Middle frontal gyrus (tissue), 1 donor: ENCODE data around the gene PDK3.

ENCODE experiments used
- DNase-seq: peaks from one replicate; pipeline ENCODE4 v3.0.0-alpha.2; 2015; ENCODE audit warnings: low spot score; ENCODE audit errors: extremely low spot score

PDK3 gene

DNA sequence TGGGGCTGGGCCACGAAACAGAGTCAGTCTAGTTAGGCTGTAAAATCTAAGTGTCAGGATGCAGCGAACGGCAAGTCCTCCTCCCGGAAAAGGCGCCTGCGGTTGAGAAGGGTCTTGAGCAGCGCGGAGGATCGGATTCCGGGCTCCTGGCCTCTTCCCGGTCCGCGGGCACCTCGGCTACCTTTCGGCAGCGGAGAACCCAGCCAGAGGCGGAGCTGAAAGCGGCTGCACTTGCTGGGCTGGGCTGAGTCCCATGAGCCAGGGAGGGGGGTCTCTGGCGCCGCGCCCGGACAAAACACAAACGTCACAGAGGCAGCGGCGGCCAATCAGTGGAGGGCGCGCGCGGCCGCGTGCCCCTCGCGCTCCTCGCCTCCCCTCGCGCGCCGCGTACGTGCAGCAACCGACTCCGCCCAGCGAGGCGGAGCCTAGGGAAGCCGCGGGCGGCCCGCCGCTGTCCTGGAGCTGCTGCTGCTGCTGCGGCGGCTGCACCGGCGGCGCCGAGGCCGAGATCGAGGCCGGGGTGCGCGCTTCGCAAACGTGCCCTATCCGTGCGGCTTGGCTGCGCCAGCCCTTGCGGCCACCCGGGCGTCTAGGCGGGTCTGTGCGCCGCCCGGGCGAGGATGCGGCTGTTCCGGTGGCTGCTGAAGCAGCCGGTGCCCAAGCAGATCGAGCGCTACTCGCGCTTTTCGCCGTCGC, at the start of gene PDK3:
PDK3 (plus strand) TSS at position 451 of the 696 bp plus-strand sequence; CDS start at position 621, 170 bp downstream.
- peak; percentile 73 for DNase-seq

DNA sequence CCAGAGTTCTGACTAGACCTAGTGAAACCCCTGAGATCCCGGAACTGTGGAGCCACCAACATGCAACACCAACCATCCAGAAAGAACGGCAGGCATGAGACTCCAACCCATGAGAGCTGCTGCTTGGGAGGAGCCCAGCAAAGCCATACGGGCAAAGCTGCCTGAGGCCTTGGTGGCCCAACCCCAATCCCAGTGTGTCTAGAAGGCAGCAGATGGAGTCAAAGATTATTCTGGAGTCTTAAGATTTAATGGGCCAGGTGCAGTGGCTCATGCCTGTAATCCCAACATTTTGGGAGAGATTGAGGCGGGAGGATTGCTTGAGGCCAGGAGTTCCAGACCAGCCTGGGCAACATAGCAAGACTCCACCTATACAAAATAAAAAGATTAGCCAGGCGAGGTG, 49.2 kb upstream of the PDK3 start:
- DNase-seq: no peak

GRCh38 chrX:24423960-24424359, 41.1 kb upstream of the PDK3 start:
- no peak for DNase-seq

DNA sequence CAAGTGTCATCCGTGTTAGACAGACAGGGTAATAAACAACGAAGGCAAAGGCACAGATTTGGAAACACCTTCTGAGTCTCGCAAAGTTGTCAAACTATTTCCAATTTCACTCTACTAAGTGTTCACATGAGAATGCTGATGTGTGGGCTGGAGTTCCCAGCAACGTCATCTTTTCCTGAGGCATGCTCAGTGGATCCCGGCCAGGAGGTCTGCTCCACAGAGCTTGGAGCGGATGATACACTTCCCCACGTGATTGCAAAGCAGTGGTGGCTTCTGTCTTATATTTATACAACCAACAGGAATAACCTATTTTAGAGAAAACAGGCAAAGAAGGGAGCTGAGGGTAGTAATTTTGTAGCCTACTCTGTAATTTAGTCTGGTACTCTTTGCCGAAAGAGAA, 40.1 kb upstream of the PDK3 start:
- DNase-seq: no peak

GRCh38 chrX:24425806-24426205, 39.3 kb upstream of the PDK3 start:
- DNase-seq: no peak

GRCh38 chrX:24426340-24426913, 38.7 kb upstream of the PDK3 start:
- DNase-seq: no peak

DNA sequence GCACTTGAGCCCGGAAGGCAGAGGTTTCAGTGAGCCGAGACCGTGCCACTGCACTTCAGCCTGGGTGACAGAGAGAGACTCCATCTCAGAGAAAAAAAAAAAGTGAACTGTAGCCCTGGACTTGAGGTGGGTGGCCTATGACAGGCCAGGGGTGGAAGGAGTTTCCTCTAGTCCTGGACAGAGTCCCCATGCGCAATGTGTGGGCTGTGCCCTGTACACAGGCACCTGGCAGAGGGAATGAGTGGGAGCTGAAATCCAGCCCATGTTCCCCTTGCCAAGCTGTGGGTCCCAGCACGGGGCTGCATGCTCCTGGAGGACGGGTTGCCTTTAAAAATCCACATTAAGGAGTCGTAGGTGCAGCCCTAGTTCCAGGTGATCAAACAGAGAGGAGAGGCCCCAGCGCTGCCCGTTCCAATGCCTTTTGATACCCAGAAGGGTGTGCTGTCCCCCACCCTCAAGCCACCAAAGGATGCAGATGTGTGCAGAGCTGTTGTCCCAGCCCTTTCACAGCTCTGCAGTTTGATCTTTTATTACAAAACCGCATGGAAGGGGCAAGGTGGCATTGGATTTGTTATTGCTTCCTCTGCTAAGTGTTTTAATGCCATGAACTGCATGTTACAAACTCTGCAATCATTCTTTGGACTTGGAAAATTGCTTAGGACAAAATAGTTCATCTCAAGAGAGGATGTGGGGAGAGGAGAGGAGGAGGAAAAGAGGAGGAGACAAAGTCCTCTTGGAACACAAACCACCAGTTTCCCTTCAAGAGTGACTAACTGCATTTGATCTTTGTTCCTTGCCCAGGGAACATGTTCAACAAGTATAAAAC, 38.0 kb upstream of the PDK3 start:
- DNase-seq: no peak

DNA sequence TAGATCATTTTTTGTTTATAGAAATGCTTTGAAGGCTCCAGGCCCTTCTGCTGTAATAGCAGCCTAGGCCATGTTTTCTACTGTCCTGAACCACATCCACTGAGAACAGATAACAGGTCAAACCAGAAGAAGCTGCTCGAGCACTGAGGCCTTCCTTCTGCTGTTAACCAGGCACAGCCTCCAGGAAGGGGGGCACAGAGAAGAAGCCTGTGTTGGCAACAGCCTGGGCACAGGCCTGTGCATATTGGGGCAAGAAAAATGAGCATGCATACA, 37.4 kb upstream of the PDK3 start:
- no peak for DNase-seq

DNA sequence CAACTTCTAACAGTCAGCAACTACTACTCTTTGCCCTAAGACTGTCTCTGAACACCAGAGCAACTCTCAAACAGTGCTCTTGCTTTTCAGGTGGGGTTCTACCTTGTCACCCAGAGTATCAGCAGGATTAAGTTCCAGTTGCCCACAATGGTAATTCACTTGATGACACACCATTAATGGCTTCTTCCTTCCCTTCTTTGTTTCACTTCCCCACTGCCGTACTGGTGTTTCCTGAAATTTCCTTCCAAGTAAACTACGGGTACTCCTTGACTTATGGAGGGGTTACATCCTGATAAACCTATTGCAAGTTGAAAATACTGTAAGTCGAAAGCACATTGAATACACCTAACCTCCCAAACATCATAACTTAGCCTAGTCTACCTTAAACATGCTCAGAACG, 36.6 kb upstream of the PDK3 start:
- DNase-seq: no peak

DNA sequence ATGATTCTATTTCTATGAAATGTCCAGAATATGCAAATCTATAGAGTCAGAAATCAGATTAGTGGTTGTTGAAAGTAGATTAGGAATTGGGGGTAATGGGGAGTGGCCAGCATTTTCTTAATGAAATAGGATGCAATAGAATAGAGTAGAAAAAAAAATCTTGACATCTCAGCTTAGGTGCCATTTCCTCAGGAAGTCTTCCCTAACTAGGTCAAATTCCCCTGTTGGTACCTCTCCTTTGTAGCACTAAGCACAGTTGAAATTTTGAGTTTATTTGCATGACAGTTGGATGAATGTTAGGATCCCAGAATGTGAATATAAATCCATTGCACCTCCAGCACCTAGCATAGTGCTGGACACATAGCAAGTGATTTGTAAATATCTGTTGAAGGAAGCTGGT, 30.0 kb upstream of the PDK3 start:
- DNase-seq: no peak

GRCh38 chrX:24443918-24444317, 21.2 kb upstream of the PDK3 start:
- DNase-seq: no peak

GRCh38 chrX:24444645-24445044, 20.4 kb upstream of the PDK3 start:
- DNase-seq: no peak

DNA sequence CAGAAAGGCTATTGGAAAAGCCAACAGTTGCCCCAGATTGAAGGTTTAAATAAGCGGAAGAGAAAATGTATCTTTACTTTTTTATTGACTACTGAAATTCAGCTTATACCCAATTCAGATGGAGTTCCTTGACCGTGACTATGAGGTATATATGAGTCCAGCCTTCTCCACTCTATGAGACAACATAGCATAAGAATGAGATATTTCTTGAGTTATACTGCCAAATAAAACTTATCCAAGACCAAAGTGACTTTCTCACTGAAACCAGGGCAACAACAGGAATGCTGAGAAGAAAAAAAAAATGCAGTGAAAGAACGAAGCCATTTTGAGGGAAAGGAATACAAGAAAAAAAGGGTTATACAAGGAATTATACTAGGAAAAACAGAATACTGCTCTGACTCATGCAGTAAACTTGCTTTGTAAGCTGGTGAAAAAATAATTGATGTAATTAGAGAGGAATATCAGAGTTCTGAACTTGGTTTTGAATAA, 16.3 kb upstream of the PDK3 start:
- DNase-seq: no peak

- DNase-seq: no peak
Measured at GRCh38 chrX:24463077-24463476, 2.0 kb upstream of the PDK3 start.

GRCh38 chrX:24464498-24464835, 619 bp upstream of the PDK3 start:
- DNase-seq: no peak

GRCh38 chrX:24465532-24465865, 413 bp downstream of the PDK3 start:
- DNase-seq: no peak

- DNase-seq: no peak
Measured at GRCh38 chrX:24466025-24466424, 939 bp downstream of the PDK3 start.

- DNase-seq: no peak
Measured at GRCh38 chrX:24468245-24468644, 3.2 kb downstream of the PDK3 start.

GRCh38 chrX:24471808-24472207, 6.7 kb downstream of the PDK3 start:
- no peak for DNase-seq

DNA sequence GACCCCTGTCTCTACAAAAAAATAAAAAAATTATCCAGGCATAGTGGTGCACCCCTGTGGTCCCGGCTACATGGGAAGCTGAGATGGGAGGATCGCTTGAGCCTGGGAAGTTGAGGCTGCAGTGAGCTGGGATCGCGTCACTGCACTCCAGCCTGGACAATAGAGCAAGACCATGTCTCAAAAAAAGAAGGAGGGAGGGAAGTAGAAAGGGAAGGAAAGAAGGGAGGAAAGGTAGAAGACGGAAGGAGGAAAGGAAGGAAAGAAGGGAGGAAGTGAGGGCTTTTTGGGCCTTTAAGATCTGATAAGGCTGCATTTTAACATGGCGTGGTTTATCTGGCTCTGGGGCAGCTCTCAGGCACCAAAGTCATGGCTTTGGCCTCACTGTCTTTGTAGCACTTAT, 10.4 kb downstream of the PDK3 start:
- DNase-seq: no peak

DNA sequence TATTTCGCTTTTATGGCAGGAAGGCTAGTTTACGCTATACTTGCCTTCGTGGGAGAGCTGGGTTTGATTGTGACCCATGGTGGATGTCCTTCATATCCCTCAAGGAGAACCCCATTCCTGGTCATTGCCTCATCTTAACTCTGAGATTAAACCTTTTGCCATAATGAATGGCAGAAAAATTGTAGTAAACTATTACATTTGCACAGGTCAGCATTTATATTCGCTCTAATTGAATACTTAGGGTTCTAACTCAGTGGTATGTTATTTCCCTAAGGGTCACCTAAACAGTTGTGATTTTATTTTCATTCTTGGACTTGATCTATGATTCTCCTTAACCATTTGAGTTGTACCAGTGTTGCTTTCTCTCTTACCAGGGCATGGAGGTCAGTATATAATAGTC, 13.4 kb downstream of the PDK3 start:
- no peak for DNase-seq

DNA sequence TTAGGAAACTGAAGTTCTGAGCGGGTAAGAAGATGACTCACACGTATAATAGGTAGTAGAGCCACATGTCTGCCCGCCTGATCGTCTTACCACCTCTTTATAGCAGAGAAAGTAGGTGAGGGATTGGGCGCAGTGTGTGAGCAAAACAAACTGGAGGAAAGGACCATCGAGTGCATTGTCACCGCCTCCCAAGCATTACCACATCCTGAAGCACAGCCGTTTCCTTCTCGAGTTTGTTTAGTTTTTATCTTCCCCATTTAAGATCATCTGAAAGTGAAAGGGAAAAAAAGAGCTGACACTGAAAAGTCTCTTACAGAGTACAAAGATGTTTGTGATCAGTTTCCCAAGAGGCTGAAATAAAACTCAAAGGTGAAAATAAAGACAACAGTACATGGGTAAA, 14.8 kb downstream of the PDK3 start:
- DNase-seq: no peak

- DNase-seq: no peak
Measured at GRCh38 chrX:24480400-24480865, 15.3 kb downstream of the PDK3 start.
